ENCODE measurements around the gene CDKN1C. TPM values are rescaled to one million over a fixed set of nuclear protein-coding genes. Genes with fewer than 3 reads are reported as not detected.

CDKN1C gene
- total RNA-seq, 2 donors from 2014 or later, result 1.5 to 2.6 TPM

DNA sequence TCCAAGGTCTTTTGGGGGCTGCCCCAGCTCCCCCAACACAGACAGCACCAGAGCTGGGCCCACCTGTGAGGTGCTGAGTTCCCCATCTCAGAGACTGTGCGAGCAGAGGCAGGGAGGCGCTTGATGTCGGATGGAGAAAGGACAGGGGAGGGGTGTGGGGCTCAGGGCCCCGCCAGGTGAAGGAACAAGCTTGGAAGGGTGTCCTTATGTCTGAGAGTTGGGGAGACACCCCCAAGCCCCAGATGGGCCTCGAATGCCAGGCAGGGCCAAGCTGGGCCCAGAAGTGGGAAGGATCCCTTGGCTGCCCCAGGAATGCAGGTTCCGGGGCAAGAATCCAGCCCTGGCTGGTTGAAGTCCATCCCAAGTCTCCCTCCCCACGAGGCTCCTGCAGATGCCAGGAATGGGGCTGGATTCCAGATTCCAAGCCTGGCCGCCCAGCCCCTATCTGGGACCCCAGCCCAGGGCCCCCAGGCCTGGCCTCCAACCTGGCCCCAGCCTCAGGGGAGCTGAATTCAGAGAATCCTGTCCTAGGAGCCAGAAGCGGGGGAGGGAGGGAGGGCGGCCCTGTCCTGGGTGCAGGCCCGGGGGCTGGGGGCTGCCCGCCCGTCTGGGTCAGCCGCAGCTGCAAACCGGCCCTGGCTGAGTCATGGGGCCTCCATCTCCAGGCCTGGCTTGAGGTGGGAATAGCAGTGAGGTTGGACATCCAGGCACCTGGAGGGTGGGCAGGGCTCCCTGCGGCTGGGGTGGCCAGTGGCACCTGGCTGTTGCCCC, 50.9 kb downstream of the CDKN1C start:
- H3K27me3 Mint-ChIP-seq (ENCODE audit: low read depth), result no peaks in the 10 kb centered on the region
- ATAC-seq (replicated peaks in 1 of 2) (no peak), DNase-seq (no peak)
- H3K4me1 Mint-ChIP-seq (ENCODE audit: low read depth), result no peaks in the 10 kb centered on the region
- no peaks in the 10 kb centered on the region for H3K36me3 Mint-ChIP-seq (ENCODE audit: insufficient read depth in 2 of 2)
- no peaks in the 10 kb centered on the region for H3K9me3 Mint-ChIP-seq
- no peak overlapping the region for H3K27ac Mint-ChIP-seq
- no peak overlapping the region for H3K4me3 Mint-ChIP-seq

DNA sequence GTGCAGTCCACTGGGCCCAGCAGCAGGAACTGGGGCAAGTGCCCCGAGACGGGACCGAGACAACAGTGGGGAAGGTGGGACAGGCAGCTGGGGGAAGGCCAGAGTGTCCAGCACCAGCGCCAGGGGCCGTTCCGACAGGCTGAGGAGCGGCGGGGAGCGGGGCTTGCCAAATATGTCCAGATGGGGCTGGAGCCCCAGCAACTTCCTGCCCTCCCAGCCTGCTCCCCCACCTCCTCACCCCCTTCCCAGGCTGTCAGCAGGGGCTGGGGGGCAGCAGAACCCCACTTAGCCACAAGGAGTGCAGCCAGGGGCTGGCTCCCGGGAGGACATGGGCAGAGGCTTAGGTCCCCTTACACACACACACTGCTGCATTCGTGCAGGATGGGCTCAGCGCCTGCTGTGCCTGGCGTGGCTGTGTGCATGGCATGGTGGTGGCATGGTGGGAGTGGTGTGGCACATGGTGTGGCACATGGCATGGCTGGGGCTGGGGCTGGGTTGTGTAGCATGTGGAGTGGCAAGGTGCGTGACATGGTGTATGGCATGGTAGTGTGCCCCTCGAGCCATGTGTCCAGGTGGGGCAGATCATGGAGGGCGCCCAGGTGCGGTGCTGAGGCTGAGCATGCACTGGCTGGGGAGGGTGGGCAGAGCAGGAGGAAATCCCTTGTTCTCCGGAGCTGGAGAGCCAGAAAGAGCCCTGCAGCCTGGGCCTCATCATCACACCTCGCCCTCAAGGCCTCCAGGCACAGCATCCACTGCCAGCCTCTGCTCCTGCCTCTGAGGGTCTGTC, 51.7 kb downstream of the CDKN1C start:
- DNase-seq (no peak), ATAC-seq (replicated peaks in 1 of 2) (no peak)
- Mint-ChIP-seq H3K27me3 (ENCODE audit: low read depth) (no peaks in the 10 kb centered on the region), H3K9me3 (peaks cover 4% of the 10 kb centered on the region in 2 donors), H3K4me3 (no peak overlapping the region), H3K4me1 (ENCODE audit: low read depth) (no peaks in the 10 kb centered on the region), H3K27ac (no peak overlapping the region), H3K36me3 (ENCODE audit: insufficient read depth in 2 of 2) (peaks cover 1 to 7% of the 10 kb centered on the region in 2 donors)

Other genes with a start within 250 kb of the CDKN1C start
- under 1 TPM; 0.26 to 0.35 TPM for gene KCNQ1OT1, start 185.8 kb downstream of the CDKN1C start, total RNA-seq
- 10 to 100 TPM in 1 of 2 donors, 1 to 10 TPM in 1; 3.4 to 12.3 TPM for gene PHLDA2, start 43.6 kb upstream of the CDKN1C start, total RNA-seq
- gene NAP1L4, start 106.6 kb upstream of the CDKN1C start, total RNA-seq, result 100 to 1,000 TPM; 421 to 504 TPM
- 100 to 1,000 TPM; 217 to 224 TPM for gene CARS1, start 171.6 kb upstream of the CDKN1C start, total RNA-seq

Data from activated T-cell treated with anti-CD3 and anti-CD28 coated beads, Interleukin-2, amount 50 U/mL, for 72 hours (primary cell).